ENCODE data around the gene OSBPL3.
"Not testable (repeated sequence)": the region's sequence is repeated elsewhere in the genome, so short reads cannot be mapped to it uniquely, and the experiment has no call there.

Gene OSBPL3

DNA sequence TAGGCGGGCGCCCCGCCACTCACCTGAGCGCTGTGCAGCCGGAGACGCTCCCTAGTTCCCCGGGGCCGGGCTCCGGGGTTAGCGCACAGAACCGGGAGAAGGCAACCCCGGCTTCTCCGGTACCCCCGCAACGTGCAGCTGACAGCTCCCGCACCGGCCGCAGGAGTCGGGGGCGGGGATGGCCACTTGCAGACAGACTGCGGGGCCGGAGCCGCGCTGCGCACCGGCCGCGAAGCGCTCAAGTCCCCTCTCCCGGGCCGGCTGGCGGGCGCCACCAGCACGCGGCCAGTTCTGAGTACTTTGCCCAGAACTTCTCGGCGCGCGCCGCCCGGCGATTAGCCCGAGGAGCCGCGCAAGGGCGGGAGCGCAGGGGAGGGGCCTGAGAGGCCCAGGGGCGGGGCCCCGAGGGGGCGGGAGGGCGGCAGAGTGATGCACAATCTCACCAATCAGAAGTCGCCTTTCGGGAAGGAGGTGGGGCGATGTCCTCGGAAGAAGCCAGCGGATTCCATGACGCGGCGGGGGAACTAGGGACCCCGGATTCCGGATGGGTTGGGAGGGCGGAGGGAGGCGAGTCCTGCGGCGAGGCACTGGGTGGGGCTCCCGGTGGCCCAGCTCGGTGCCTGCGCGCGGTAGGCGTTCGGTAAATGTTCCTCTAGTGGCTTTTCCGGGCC is at the start of gene OSBPL3:
TSS of gene OSBPL3 (minus strand) at position 316 of the 671 bp plus-strand sequence. CDS start 87,706 bp downstream, outside the sequence.
- peak; percentile 92 for DNase-seq (ENCODE audit: low spot score)

DNA sequence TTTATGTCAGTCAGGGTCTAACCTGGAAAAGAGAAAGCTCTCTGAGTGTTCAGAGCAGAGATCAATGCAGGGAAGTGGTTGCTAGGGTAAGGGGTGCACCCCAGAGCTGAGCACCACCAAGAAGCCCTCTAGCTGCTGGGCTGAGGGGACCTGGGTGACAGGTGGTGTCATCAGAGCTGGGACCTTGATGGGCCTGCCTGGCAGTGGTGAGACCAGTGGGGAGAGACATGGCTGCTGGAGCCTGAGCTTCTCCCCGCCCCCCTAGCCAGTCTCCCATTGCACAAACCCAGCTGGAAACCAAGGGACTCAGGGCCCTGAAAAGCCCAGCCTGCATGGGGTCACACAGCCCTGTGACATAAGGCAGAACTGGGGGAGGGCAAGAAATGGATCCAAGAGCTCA is 49.1 kb upstream of the OSBPL3 start:
- no peak for DNase-seq (ENCODE audit: low spot score)

DNA sequence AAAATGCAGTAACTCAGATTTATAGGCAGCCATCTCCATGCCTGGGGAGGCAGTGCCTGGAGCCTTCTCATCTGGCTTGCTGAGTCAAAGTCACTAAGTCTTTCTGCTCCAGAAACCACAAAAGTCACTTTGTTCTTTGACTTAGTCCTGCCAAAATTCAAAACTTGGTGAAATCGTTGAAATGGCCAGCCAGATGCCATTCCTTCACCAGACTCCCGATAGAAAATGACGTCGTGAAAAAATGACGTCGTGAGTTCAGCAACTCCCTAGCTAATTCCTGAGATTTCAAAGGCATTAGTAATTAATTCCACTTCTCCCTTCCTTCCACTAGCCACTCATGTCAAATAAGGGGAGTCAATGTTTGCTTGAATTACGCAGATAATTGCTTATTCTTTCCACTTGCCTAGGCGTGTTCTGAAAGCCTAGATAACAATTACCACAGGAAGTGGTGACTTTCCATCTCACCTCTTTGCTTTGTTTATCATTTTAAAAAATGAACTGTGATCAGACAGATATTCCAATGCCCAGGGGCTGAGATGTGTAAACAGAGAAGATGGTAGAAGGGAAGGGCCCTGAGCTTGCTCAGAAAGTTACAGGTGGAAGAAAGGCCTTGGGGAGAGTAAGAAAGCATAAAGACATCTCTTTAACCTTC is 48.5 kb upstream of the OSBPL3 start:
- DNase-seq (ENCODE audit: low spot score) = peak; percentile 40

- no peak for DNase-seq (ENCODE audit: low spot score)
Observed at GRCh38 chr7:25026156-25026555, 46.2 kb upstream of the OSBPL3 start.

DNA sequence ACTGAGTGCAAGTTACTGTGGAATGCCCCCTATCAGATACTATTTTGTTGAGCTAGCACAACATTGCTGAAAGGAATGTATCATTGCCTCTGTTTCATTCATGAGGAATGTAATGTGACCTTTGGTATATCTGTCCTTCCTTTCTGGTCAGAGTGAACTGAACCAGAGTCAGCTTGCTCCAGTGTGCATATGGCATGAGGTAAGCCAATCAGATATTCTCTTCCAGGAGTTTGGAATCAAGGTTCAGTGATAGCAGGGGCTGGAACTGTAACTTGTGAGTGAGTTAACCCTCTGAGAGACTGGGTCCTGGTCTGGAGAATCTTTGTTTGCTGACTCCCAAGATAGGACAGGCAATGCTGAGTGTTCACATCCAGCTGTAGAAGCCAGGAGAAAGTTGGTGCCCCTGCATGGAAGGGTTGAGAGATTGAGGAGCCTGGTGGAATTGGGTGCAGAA is 45.3 kb upstream of the OSBPL3 start:
- DNase-seq (ENCODE audit: low spot score) = peak; percentile 42

DNA sequence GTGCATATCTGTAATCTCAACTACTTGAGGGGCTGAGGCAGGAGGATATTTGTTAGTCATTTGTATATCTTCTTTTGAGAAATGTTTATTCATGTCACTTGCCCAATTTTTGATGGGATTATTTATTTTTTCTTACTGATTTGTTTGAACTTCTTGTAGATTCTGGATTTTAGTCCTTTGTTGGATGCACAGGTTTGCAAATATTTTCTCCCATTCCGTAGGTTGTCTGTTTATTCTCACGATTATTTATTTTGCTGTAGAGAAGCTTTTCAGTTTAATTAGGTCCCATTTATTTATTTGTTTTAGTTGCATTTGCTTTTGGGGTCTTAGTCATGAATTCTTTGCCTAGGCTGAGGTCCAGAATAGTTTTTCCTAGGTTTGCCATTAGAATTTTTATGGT is 44.1 kb upstream of the OSBPL3 start:
- no peak for DNase-seq (ENCODE audit: low spot score)

- DNase-seq (ENCODE audit: low spot score) = not testable (repeated sequence)
Observed at GRCh38 chr7:25017671-25018070, 37.7 kb upstream of the OSBPL3 start.

- DNase-seq (ENCODE audit: low spot score) = no peak
Observed at GRCh38 chr7:25014756-25015155, 34.8 kb upstream of the OSBPL3 start.

GRCh38 chr7:25012710-25013109 is 32.7 kb upstream of the OSBPL3 start:
- DNase-seq (ENCODE audit: low spot score) = not testable (repeated sequence)

DNA sequence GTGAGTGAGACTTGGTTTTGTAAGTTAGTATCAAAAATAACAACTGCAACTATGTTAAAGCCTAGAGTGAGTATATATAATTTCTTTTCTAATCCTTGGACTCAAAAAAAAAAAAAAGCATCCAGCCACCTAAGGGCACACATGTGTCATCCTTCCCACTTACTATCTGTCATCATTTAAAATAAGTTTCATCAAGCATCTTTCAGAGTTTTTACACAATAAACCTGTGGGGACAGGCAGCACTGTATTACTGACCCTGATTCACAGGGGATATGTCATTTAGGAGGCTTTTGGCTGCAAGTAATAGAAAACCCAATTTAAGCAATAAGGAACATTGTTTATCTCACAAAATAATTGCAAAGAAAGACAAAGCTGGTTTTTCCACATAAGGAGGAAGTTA is 32.3 kb upstream of the OSBPL3 start:
- no peak for DNase-seq (ENCODE audit: low spot score)

- no peak for DNase-seq (ENCODE audit: low spot score)
Observed at GRCh38 chr7:25009257-25009656, 29.3 kb upstream of the OSBPL3 start.

DNA sequence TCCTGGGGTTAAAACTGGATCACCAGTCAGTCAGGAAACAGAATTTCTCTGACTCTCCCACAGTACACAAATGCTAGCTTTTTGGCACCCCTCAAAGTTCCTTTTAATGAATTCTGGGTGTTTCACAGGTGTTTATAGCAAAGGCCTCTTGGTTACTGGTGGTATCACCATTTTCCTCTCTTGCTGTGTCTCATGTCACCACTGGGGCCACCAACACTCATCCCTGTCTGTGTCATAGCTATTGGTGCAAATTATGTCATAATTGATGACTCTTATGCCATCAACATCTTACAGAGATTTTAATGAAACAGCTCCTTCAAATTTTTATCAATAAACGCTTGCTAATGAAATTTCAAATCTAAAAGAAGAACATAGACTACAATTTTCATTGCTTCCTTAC is 27.7 kb upstream of the OSBPL3 start:
- no peak for DNase-seq (ENCODE audit: low spot score)

DNA sequence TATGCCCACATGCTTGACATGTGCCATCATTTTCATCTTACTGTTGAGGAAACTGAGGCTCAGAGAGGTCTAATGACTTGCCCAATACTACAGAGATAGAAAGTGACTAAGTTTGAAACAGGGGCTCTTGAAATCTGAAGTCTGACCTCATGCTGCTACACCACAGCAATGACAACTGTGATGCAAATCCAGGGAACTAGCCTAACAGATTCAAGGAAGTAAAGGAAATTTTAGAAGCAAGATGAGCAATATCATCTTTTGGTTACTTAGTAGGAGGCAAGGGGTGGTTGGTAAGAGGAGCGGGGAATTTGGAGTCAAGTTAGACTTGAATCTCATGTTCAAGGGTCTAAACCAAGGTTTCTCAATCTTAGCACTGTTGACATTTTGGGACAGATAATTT is 26.3 kb upstream of the OSBPL3 start:
- no peak for DNase-seq (ENCODE audit: low spot score)

DNA sequence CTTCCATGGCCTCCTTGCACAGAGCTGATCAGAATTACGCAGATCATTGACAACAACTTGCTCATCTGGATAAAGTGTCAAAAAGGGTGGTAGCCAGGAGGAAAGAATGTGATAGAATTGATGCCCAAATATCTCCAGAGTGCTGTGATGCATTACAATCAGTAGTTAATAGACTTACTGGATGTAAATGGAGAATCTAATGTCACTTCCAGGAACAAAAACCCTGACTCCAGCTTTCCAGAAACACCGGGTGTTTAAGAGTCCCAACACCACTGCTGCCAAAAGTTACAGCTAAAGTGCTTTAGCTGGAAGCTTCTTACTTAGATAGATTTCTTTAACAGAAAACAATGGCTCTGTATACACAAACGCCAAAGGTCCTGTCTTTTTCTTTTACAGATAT is 25.7 kb upstream of the OSBPL3 start:
- no peak for DNase-seq (ENCODE audit: low spot score)

- DNase-seq (ENCODE audit: low spot score) = no peak
Observed at GRCh38 chr7:25002786-25003185, 22.8 kb upstream of the OSBPL3 start.

DNA sequence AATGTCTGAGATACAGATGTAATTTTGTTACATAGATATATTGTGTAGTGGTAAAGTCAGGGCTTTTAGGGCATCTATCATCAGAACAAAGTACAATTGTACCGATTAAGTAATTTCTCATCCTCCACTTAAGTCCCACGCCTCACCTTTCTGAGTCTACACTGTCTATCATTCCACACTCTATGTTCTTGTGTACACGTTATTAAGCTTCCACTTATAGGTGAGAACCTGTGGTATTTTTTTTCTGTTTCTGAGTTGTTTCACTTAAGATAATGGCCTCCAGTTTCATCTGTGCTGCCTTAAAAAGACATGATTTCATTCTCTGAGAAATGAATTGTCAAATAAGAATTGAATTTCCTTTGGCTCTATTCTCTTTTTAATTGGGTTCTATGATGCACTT is 15.5 kb upstream of the OSBPL3 start:
- DNase-seq (ENCODE audit: low spot score) = no peak

DNA sequence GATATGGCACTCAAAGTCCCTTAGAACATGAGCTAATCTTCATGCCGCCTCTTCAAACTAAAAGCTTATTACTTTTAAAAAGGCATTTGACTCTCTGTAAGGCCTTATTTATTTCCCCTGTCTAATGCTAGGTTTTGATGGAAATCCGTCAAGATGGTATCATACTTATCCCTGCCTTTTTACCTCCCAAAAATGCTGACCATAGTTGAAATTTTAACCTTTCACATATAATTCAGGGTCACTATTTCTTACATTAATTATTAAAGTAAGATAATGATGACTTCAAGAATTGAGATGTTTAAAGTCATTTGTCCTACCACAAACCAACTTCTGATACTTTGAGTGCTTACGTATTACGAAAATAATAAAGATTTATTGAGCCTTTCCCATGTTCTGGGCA is 12.3 kb upstream of the OSBPL3 start:
- DNase-seq (ENCODE audit: low spot score) = no peak

DNA sequence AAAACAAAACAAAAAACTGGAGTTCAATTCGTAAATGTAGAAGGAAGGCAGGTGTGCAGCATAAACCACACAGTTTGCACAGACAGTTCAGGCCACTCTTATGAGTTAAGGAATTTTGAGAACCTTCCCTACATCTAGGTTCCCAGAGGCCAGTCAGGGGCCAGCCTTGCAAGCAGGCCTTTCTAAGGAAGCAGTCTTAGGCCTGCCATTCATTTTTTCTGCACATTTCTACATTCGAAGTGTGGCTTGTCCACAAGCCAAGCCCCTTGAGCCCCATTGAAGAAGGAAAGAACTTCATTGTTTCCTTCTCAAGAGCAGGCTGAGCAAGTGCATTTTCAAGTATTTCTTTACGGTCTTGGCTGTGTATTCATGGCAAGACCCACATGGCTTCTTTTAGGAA is 11.4 kb upstream of the OSBPL3 start:
- no peak for DNase-seq (ENCODE audit: low spot score)

DNA sequence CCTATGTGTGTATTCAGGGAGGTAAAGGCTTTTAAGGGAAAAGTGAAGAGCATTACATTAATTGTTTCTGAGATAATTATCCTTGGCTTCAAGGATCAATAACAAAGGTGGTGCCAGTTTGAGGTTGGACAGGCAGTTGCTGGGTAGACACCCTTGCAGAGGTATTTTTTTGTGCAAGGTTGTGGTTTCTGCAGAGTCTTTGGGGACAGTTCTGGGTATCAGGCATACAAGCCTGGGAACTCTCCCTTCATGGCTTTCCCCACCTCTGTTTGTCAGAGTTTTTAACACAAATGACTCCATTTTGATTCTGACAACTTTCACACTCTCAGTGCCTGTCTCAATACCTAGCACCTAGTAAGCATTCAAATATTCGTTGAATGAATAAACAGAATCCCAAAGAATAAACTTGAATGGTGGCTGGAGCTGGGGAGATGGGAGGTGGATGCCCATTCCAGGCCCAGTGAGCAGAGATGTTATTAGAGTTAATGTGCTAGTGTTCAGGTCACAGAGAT is 7.4 kb upstream of the OSBPL3 start:
- DNase-seq (ENCODE audit: low spot score) = no peak

DNA sequence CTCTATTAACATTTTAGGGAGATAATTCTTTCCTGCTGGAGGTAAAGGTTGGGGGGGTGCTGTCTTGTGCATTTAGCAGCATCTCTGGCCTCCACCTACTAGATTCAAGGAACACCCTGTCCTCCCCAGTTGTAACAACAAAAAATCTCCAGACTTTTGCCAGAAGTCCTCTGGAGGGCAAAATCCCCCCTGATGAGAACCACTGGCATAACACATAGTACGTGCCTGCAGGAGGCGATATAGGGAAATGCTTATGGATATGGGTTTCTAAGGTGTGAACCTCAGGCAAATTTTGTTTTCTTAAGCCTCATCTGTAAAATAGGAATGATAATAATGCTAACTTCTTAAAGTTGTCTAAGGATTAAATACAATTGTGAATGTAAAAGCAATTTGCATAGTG is 2.9 kb upstream of the OSBPL3 start:
- no peak for DNase-seq (ENCODE audit: low spot score)

DNA sequence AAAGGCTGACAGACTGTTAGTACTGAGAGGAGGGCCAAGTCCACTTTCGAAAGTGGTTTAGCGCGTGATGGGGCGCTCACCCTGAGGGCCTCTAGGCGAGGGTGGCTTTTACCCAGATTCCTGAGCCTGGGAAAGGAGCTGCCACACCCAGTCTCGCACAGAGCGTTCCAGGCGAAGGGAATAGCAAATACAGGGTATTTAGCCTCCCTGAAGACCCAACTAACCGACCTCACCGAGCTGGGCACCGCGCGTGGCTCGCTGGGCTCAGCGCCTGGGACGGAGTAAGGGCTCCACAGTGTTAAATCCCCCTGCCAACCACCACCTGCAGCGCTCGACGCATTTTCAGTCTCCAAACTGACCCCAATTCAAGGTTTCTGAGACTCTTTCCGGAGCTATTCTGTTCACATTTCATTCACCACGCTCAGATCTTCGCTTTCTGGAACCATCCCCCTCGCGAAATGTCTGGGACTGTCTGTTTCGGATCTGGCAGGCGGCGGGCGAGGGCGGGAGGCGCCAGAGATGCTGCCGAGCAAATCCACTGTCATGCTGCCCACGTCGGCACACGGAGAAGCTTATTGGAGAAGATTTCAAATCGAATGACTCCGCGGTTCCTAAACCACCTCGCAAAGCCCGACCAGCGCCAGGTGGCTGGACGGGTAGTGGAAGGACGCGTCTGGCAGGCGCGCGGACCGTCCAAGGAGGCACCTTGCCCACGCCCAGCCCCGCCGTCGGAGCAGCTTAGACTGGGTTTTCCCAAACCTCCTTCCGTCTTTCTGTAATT is 1.4 kb upstream of the OSBPL3 start:
- DNase-seq (ENCODE audit: low spot score) = peak; percentile 44

DNA sequence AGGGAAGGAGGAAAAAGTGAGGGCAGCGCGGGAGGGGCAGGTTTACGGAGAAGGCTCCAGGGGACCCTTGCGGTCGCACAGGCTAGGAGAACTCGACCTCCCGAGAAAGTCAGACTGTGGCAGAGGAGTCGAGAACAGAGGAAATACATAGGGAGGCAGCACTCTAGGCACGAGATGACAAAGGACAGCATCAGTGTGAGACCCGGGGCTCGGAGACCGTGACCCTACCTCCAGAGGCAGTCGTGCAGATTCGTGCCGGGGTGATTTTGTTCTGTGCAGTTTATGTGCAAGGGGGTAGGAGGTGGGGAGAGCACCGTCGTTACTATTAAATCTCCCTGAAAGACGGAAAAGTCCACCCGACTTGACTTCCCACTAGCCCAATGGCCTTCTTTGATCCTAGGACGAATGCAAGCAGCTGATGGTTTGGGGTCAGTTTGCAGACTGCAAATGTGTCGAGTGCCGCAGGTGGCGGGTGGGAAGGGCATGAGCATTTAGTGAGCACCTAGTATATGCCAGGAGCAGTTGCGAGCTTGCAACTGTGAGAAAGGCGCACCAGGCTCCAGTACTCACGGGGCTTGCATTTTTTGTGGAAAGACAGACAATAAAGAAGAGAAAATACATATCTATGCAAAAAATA is 674 bp upstream of the OSBPL3 start:
- peak; percentile 42 for DNase-seq (ENCODE audit: low spot score)
